HL-60/S4 treated with retinoic acid at 250 ng/mL for 4 days and 3 days (cell line): ENCODE measurements around the gene DUSP19.

Source experiments
- in situ Hi-C: fragments of 300-500 bp; cut with MboI; formaldehyde crosslinking; loops from 2 replicates; pipeline ENCODE4 v1.7.0; 2022; ENCODE audit warnings: low sequenced_read_pairs

Gene DUSP19

GRCh38 chr2:183124222-183124956 is 45.8 kb downstream of the DUSP19 start, which contains the start of gene NUP35:
TSS of gene NUP35 (plus strand) at chr2:183124443. CDS start at chr2:183124458, 15 bp downstream.
- in situ Hi-C loops: no loop called here

GRCh38 chr2:183124957-183125255 is 46.4 kb downstream of the DUSP19 start:
- in situ Hi-C loops: no loop called here

- in situ Hi-C loops: no loop called here
These were observed 47.3 kb downstream of the DUSP19 start for GRCh38 chr2:183125659-183126341.

- in situ Hi-C loops: no loop called here
These were observed 48.1 kb downstream of the DUSP19 start for GRCh38 chr2:183126635-183127034.

GRCh38 chr2:183134016-183134415 is 55.5 kb downstream of the DUSP19 start:
- in situ Hi-C loops: no loop called here

- in situ Hi-C loops: no loop called here
These were observed 70.4 kb downstream of the DUSP19 start for GRCh38 chr2:183148955-183149354.

- in situ Hi-C loops: no loop called here
These were observed 70.9 kb downstream of the DUSP19 start for GRCh38 chr2:183149489-183149888.
